Fibroblast of villous mesenchyme (primary cell): Measurements from ENCODE around the gene ERCC6. TPM values are rescaled to one million over a fixed set of nuclear protein-coding genes. Genes with fewer than 3 reads are reported as not detected.
A peak's percentile ranks its signal among the peaks of the same experiment; 100 is the strongest.

Experiments used
- DNase-seq: peaks from one replicate; pipeline ENCODE4 v3.0.0-alpha.2; 2010; ENCODE audit warnings: low read depth
- H3K4me3 ChIP-seq: 2 replicates; pipeline ENCODE4 v1.5.1; 2011; ENCODE audit warnings: low read depth, mild to moderate bottlenecking, low read length
- CTCF ChIP-seq: IDR thresholded peaks from 2 replicates; pipeline ENCODE4 v1.5.1; 2012; ENCODE audit warnings: low read depth, mild to moderate bottlenecking, low read length; ENCODE audit not compliant: insufficient read depth
- total RNA-seq: library from RNA; depleted of rRNA; stranded (reverse); fragments of >200 nt; gene quantifications from 2 replicates; pipeline ENCODE4 v1.2.3, GENCODE V29; 2012

Gene ERCC6
- total RNA-seq, 1 donor, result 35.4 TPM

DNA sequence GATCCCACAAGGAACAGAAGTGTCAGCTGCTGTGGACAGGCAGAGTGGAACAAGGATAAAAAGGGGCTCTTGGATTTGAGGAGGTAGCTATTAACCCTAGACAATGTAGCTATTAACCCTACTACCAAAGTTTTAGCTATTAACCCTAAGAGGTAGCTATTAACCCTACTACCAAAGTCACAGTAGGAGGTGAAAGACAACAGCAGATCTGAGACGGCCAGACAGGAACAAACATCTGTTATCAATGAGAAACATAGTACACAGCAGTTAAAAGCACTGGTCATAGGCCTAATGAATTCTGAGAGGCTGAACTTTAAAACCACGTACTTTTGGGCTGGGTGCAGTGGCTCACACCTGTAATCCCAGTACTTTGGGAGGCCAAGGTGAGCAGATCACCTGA is 11.9 kb downstream of the ERCC6 start:
- TF ChIP-seq CTCF, result no peak
- no peak for DNase-seq
- H3K4me3 ChIP-seq, result no peak overlapping the region

DNA sequence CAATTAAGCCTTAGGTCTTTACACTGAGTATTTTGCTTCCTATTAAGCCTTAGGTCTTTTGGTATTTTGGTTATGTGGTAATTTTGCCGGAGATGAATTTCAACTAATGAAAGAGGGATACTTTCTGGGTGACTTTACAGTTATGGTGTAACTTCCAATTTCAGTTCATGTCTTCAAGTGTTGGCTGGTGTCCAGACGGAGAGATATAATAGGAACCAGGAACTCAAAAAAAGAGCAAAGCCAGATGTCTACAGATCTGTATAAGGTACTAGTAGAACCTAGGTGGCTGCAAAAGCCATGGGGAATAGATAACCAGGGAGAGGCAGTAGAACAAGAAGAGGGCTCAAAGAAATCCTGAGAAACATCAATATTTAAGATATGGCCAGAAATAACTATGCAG is 12.3 kb downstream of the ERCC6 start:
- peak; percentile 60 for DNase-seq
- no peak overlapping the region for H3K4me3 ChIP-seq
- TF ChIP-seq CTCF, result no peak

DNA sequence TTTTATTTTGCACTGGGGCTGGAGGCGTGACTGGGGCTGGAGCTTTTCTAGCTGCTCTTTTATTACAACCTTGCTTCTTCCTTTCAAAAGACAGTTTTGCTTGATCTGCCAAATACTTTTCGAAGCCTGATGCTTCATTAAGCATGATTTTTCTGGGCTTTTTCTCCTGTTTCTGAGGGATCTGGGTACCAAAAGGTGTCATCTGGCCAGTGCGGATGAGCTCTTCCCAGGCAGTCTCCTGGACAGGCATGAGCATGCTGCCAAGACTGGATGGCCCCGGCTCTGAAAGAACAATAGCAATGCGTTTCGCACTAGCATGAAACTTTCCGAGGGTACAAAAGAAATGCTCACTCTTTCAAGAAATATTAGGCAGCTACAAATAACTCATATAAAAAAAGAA is 14.4 kb downstream of the ERCC6 start:
- TF ChIP-seq CTCF, result no peak
- no peak for DNase-seq
- no peak overlapping the region for H3K4me3 ChIP-seq

- no peak for DNase-seq
- no peak for TF ChIP-seq CTCF
- no peak overlapping the region for H3K4me3 ChIP-seq
Measured at GRCh38 chr10:49523301-49523700, 15.6 kb downstream of the ERCC6 start.

DNA sequence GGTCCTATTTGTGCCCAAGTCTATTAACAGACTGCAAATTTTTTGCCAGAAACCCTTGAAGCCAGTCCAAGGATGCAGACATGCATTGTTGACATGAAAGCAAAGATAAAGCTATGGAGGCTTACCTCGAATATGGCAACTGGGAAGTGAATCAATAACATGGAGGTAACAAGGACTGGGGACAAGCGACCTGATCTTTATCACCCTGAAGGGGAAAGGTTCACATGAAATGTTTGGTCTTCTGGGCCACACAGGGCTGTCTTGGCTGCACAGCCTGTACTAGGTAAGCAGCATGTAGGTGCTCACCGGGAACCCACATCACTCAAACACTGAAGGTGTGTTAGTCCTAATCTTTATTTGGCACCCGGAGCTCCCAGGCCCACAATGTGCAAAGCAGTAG is 17.9 kb downstream of the ERCC6 start:
- DNase-seq, result no peak
- TF ChIP-seq CTCF, result no peak
- H3K4me3 ChIP-seq, result no peak overlapping the region

GRCh38 chr10:49520122-49520775 is 18.7 kb downstream of the ERCC6 start:
- no peak for TF ChIP-seq CTCF

DNA sequence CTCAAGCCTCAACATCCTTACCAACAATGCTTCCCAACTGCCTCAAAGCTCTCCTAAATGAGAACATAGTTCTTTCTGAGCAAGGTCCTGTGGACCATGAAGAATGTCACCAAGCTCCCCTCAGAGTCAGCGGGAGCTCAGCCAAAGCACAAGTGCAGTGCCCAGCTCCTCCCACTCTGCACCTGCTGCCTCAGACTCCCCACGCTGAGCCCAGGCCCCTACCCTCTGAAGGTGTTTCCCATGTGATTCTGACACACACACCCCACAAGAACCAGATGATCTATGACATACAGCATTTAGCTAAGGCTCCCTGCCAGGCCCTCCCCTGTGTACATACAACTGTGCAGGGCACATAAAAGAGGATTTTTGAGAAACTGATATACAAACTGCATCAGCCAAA is 19.2 kb downstream of the ERCC6 start:
- no peak for DNase-seq
- H3K4me3 ChIP-seq, result no peak overlapping the region
- no peak for TF ChIP-seq CTCF

More at GRCh38 chr10:49520122-49520775, 18.7 kb downstream of the ERCC6 start:
- H3K4me3 ChIP-seq, result no peak overlapping the region
- DNase-seq, result no peak
